Erythroblast (primary cell): ENCODE data around the gene PAEP.

Experiments
- GATA1 ChIP-seq: IDR thresholded peaks from 2 replicates; pipeline ENCODE4 v1.6.1; 2011; ENCODE audit warnings: low read depth, mild to moderate bottlenecking, control low read depth, low read length, moderate library complexity
- POLR2A ChIP-seq: IDR thresholded peaks from 2 replicates; pipeline ENCODE4 v1.6.1; 2011; ENCODE audit warnings: mild to moderate bottlenecking, low read length

DNA sequence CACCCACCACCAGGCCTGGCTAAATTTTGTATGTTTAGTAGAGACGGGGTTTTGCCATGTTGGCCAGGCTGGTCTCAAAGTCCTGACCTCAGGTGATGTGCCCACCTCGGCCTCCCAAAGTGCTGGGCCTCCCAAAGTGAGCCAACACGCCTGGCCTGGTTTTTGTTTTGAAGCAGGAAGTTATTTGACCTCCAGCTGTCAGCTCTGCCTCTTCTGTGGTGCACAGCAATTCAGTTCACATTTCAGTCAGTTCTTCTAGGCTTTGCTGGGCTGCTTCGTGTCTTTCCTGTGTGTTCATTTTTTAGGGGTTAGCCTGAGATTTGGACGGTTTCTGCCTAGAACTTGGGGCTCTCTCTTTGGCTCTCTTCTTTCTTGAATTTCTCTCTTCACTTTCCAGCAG lies 31.4 kb upstream of the PAEP start:
- TF ChIP-seq POLR2A (no peak), GATA1 (no peak)
